ENCODE data around the gene LPP. TPM values are rescaled to one million over a fixed set of nuclear protein-coding genes. Genes with fewer than 3 reads are reported as not detected.

LPP gene
- total and polyA plus RNA-seq, 8 donors: 8.0 to 885 (median 305) TPM

- TF ChIP-seq CTCF (IDR thresholded peaks at IDR 0.05) (no peak), POLR2A (IDR thresholded peaks at IDR 0.05) (no peak), EP300 (IDR thresholded peaks at IDR 0.05) (no peak), POLR2AphosphoS5 (IDR thresholded peaks at IDR 0.05) (no peak)
- Histone ChIP-seq H3K4me3 (no peak overlapping the region), H3K27me3 (no peaks in the 10 kb centered on the region), H3K27ac (peak overlapping the region in 2 of 5 donors; percentile 19 to 80), H3K36me3 (no peaks in the 10 kb centered on the region), H3K9me3 (no peaks in the 10 kb centered on the region), H3K4me1 (peaks cover 3 to 66% (median 36%) of the 10 kb centered on the region in 4 donors)
- intact Hi-C loops (cut with DNase I; ENCODE audit: low total_unique reads): no loop called here
- DNase-seq: no peak
- WGBS, 5 donors: 59 to 76% (median 72%) methylated on average over 4 of the region's 4 CpGs
These were observed 427.8 kb downstream of the LPP start for GRCh38 chr3:188581792-188582191.

- Histone ChIP-seq H3K4me3 (no peak overlapping the region), H3K9me3 (no peaks in the 10 kb centered on the region), H3K4me1 (peaks cover 3 to 70% (median 37%) of the 10 kb centered on the region in 4 donors), H3K27ac (peak overlapping the region in 3 of 5 donors; percentile 28 to 74 (median 60)), H3K27me3 (no peaks in the 10 kb centered on the region), H3K36me3 (no peaks in the 10 kb centered on the region)
- intact Hi-C loops (cut with DNase I; ENCODE audit: low total_unique reads): no loop called here
- no peak for DNase-seq
- 43 to 49% (median 45%) methylated on average over 9 of the region's 9 CpGs for WGBS, 5 donors
- TF ChIP-seq POLR2A (IDR thresholded peaks at IDR 0.05) (no peak), POLR2AphosphoS5 (IDR thresholded peaks at IDR 0.05) (no peak)
These were observed 429.6 kb downstream of the LPP start for GRCh38 chr3:188583341-188584161.

GRCh38 chr3:188584162-188584529 lies 430.2 kb downstream of the LPP start:
- H3K4me3 ChIP-seq: no peak overlapping the region
- H3K27me3 ChIP-seq: no peaks in the 10 kb centered on the region
- 61 to 75% (median 69%) methylated on average over 4 of the region's 4 CpGs for WGBS, 5 donors
- peak in 1 of 3 donors; percentile 26 for TF ChIP-seq POLR2AphosphoS5 (IDR thresholded peaks at IDR 0.05)
- TF ChIP-seq CTCF (IDR thresholded peaks at IDR 0.05): no peak
- peak overlapping the region in 3 of 5 donors; percentile 28 to 74 (median 60) for H3K27ac ChIP-seq
- no peaks in the 10 kb centered on the region for H3K9me3 ChIP-seq
- peaks cover 3 to 70% (median 37%) of the 10 kb centered on the region in 4 donors for H3K4me1 ChIP-seq
- H3K36me3 ChIP-seq: no peaks in the 10 kb centered on the region
- intact Hi-C loops (cut with DNase I; ENCODE audit: low total_unique reads): no loop called here
- peak in 1 of 2 donors; percentile 46 for DNase-seq

- TF ChIP-seq POLR2AphosphoS5 (IDR thresholded peaks at IDR 0.05) (no peak), POLR2A (IDR thresholded peaks at IDR 0.05) (no peak), CTCF (IDR thresholded peaks at IDR 0.05) (no peak), EP300 (IDR thresholded peaks at IDR 0.05) (no peak)
- intact Hi-C loops (cut with DNase I; ENCODE audit: low total_unique reads): no loop called here
- Histone ChIP-seq H3K9me3 (no peaks in the 10 kb centered on the region), H3K36me3 (no peaks in the 10 kb centered on the region), H3K4me1 (peaks cover 3 to 78% (median 38%) of the 10 kb centered on the region in 4 donors), H3K27me3 (no peaks in the 10 kb centered on the region), H3K27ac (peak overlapping the region in 3 of 5 donors; percentile 28 to 74 (median 60)), H3K4me3 (no peak overlapping the region)
- DNase-seq: no peak
- WGBS, 5 donors: 52 to 86% (median 73%) methylated on average over 4 of the region's 4 CpGs
These were observed 431.2 kb downstream of the LPP start for GRCh38 chr3:188584958-188585689.

Measured in stomach (tissue), 9 donors.